ENCODE measurements around the gene MYOM1. TPM values are rescaled to one million over a fixed set of nuclear protein-coding genes. Genes with fewer than 3 reads are reported as not detected.

The MYOM1 gene
- total RNA-seq, 1 experiment from 2014 or later = 0.26 TPM

Small RNA genes lying within 50 kb of the gene (small RNA-seq; reads per million reads assigned to genes)
- 0 reads per million in 2 experiments for gene RF00156
- 0 reads per million in 2 experiments for gene RNU7-25P

Other genes with a start within 250 kb of the MYOM1 start
- gene LPIN2, start 206.8 kb downstream of the MYOM1 start, total RNA-seq (2014; rRNA removed; shearing (Covaris generic)) = 11.7 and 12.9 TPM in 2 replicates
- 528 and 560 TPM in 2 replicates for gene MYL12A, start 27.8 kb upstream of the MYOM1 start, total RNA-seq (2014; rRNA removed; shearing (Covaris generic))
- 315 and 343 TPM in 2 replicates for gene MYL12B, start 42.2 kb upstream of the MYOM1 start, total RNA-seq (2014; rRNA removed; shearing (Covaris generic))
- gene TGIF1, start 230.2 kb upstream of the MYOM1 start, total RNA-seq (2014; rRNA removed; shearing (Covaris generic)) = 191 and 210 TPM in 2 replicates

Measured in SK-MEL-5 (cell line).